Measurements from ENCODE around the gene GPBP1.
"Not testable (repeated sequence)": the region's sequence is repeated elsewhere in the genome, so short reads cannot be mapped to it uniquely, and the experiment has no call there.

GPBP1 gene

DNA sequence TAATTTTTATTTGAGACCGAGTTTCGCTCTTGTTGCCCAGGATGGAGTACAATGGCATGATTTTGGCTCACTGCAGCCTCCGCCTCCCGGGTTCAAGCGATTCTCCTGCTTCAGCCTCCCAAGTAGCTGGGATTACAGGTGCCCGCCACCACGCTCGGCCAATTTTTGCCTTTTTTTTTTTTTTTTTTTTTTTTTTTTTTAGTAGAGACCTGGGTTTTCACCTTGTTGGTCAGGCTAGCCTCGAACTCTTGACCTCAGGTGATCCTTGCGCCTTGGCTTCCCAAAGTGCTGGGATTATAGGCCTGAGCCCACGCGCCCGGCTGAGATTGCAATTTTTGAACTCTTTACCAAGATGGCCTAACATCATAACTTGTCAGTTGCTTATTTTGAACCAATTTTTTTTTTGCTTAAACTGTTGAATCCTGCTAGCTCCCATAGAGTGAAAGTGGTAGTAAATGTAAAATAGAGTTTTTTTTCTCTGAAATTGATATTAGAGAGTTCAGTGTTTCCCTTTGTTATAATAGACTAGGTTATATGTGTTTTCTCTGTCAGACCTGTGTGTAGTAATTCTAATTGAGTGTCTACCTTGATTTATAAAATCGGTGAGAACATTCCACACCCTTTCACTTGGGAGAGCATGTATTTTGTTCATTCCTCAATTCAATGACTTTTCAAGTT lies 3.8 kb downstream of the GPBP1 start:
- DNase-seq: no peak

- DNase-seq: not testable (repeated sequence)
These were observed 4.4 kb downstream of the GPBP1 start for GRCh38 chr5:57178238-57178637.

- DNase-seq: no peak
These were observed 5.7 kb downstream of the GPBP1 start for GRCh38 chr5:57179262-57180200.

GRCh38 chr5:57181154-57181553 lies 7.3 kb downstream of the GPBP1 start:
- no peak for DNase-seq

GRCh38 chr5:57184322-57184721 lies 10.5 kb downstream of the GPBP1 start:
- DNase-seq: no peak

DNA sequence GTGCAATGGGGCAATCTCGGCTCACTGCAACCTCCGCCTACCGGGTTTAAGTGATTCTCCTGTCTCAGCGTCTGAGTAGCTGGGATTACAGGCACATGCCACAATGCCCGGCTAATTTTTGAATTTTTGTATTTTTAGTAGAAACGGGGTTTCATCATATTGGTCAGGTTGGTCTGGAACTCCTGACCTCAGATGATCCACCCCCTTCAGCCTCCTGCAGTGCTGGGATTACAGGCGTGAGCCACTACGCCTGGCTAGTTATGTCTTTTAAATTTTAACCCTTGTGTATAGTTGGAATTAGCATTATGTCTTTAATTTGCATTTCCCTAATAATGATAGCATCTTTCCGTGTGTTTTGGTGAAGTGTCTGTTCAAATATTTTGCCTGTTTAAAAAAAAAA lies 11.5 kb downstream of the GPBP1 start:
- no peak for DNase-seq

GRCh38 chr5:57186194-57186593 lies 12.3 kb downstream of the GPBP1 start:
- no peak for DNase-seq

GRCh38 chr5:57187977-57188376 lies 14.1 kb downstream of the GPBP1 start:
- not testable (repeated sequence) for DNase-seq

GRCh38 chr5:57189515-57189914 lies 15.7 kb downstream of the GPBP1 start:
- no peak for DNase-seq

DNA sequence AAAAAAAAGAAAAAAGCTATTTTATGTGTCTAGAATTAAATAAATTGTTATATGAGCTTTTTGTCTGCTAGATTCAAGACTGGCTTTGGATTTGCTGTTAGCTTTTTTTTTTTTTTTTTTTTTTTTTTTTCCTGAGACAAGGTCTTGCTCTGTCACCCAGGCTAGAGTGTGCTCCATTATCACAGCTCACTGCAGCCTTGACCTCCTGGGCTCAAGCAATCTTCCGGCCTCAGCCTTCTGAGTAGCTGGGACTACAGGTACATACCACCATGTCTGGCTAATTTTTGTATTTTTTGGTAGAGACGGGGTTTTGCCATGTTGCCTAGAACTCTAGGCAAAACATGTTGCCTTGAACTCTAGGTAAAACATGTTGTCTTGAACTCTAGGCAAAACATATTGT lies 16.7 kb downstream of the GPBP1 start:
- no peak for DNase-seq

DNA sequence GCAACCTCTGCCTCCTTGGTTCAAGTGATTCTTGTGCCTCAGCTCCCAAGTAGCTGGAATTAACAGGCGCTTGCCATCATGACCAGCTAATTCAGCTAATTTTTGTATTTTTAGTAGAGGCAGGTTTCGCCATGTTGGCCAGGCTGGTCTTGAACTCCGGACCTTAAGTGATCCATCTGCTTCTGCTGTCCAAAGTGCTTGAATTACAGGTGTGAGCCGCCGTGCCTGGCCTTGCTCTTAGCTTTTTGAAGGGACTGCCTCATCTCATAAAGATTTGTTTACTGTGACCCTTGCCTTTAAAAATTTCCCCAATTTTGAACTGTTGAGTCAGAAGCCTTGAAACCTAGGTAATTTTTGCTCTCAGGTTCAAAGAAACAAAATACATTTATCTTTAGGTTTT lies 17.3 kb downstream of the GPBP1 start:
- no peak for DNase-seq

GRCh38 chr5:57191986-57192385 lies 18.1 kb downstream of the GPBP1 start:
- DNase-seq: no peak

GRCh38 chr5:57192832-57193231 lies 19.0 kb downstream of the GPBP1 start:
- not testable (repeated sequence) for DNase-seq

DNA sequence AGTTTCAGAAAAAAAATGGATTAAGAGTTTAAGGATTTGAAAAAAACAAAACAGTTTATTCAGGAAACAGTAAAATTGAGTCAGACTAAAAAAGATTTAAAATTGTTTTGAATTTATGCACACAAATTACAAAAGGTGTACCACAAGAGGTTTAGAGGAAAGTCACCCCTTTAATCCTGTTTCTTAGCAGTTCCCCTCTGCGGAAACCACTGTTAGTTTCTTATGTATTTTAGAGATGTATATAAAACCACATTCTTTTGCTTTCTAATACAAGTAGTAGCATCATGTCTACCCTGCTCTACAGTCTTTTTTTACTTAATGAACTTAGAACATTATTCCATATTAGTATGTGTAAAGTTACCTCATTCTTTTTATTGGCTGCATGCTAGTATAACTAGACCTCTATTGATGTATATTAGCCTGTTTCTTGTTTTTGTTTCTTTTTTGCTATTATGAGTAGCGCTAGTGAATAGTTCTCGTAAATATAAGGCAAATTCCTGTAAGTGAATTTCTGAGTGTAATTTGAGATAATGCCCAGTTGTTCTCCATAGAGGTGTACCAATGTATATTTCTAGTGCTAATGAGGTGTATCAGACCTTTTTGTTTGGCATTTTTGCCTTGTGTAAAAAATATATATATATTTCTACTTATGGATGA lies 20.0 kb downstream of the GPBP1 start:
- no peak for DNase-seq

GRCh38 chr5:57194653-57195052 lies 20.8 kb downstream of the GPBP1 start:
- no peak for DNase-seq

DNA sequence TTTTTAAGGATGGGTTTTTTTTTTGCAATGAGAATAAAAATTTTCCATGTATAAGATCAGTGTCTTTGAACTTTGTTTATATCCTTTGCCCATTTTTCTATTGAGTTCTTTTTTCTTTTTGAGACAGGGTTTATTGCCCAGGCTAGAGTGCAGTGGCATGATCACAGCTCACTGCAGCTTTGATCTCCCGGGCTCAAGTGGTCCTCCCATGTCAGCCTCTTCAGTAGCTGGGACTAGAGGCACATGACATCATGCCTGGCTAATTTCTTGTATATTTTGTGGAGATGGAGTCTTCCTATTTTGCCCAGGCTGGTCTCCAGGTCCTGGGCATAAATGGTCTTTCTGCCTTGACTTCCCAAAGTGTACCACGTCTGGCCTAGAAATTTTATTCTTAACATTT lies 21.2 kb downstream of the GPBP1 start:
- no peak for DNase-seq

GRCh38 chr5:57199866-57200265 lies 26.0 kb downstream of the GPBP1 start:
- DNase-seq: no peak

- DNase-seq: no peak
These were observed 29.0 kb downstream of the GPBP1 start for GRCh38 chr5:57202811-57203210.

DNA sequence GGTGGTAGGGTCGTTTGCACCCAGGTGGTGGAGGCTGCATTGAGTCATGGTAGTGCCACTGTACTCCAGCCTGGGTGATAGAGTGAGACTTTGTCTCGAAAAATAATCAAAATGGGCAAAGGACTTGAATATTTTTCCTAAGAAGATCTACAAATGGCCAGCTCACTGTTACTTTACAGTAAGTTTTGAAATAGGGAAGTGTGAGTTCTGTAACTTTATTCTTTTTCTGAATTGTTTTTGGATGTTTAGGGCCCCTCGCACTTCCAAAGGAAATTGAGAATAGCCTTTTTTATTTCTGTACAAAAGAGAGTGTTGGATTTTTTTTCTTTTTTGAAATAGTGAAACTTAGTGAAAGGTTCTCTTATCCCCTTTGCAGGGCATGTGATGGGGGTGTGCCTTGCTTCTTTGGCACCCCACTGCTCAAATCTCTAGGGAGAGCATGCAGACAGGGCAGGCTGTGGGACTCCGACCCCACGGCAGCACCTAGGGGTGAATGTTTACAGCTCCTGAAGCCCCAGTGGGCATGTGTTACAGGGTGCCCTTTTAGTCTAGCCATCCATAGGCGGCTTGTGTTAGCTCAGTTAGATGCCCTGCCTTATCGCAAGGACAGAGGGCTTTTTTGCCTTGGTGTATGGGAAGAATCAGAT lies 33.3 kb downstream of the GPBP1 start:
- DNase-seq: no peak

DNA sequence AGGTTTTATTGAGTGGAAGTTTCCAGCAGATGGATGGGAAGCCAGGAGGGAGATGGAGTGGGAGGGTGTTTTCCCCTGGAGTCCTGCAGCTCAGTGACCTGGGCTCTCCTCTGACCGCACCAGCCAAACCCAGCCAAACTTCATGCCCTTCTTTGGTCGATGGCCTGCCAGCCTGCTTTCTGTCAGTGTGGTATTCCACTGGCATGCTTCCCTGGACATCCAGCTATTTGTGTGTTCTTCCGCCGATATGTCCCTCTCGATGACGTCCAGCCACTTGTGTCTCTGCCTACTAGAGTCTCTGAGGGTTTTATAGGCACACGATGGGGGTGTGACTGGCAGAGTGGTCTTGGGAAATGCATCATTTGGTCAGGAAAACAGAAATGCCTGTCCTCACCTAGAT lies 33.8 kb downstream of the GPBP1 start:
- no peak for DNase-seq

DNA sequence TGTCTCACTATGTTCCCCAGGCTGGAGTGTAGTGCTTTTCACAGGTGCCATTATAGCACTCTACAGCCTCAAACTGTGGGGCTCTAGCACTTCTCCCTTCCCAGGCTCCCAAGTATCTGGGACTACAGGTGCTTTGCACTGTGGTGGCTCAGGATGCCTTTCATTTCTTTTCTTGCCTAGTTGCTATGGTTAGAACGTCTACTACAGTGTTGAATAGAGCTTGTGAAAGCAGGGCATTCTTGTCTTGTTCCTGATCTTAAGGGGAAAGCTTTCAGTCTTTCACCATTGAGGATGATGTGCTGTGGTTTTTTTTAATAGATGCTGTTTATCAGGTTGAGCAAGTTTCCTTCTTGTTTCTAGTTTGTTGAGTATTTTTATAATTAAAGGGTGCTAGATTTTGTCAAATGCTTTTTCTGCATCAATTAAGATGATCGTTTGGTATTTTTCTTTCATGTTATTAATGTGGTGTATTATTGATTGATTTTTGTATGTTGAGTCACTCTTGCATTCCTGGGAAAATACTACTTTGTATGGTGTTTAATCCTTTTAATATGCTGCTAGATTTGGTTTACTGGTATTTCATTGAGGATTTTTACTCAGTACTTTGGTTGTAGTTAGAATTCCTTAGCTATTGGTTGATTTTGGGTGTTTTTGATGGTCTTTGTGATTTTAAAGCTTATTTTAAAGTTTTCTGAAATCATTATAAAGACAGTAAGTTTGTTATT lies 35.6 kb downstream of the GPBP1 start:
- no peak for DNase-seq

- no peak for DNase-seq
These were observed 36.8 kb downstream of the GPBP1 start for GRCh38 chr5:57210633-57211032.

Data from activated gamma-delta T cell (primary cell).